CD4-positive, alpha-beta T cell (primary cell): ENCODE results near the gene EXOC1. TPM values are rescaled to one million over a fixed set of nuclear protein-coding genes. Genes with fewer than 3 reads are reported as not detected.

ENCODE experiments used
- ATAC-seq: fragments of 200-7000 bp; cut with Tn5 transposase; one replicate; pipeline ENCODE4 v1.10.0; 2022; ENCODE audit warnings: mild to moderate bottlenecking; ENCODE audit not compliant: poor library complexity
- CTCF ChIA-PET: fragments of 350-600 bp; sonication (Branson Sonifier 250); formaldehyde crosslinking; loops from one replicate; lab custom pipeline; 2021; ENCODE audit warnings: antibody characterized with exemption, inconsistent platforms; lab: Charles Lee
- POLR2A ChIA-PET: fragments of 350-600 bp; sonication (Branson Sonifier 250); formaldehyde crosslinking; loops from one replicate; lab custom pipeline; 2021; ENCODE audit warnings: antibody characterized with exemption, inconsistent platforms; lab: Charles Lee
- DNase-seq, 14 experiments: peaks; one replicate each; pipeline ENCODE4 v3.0.0-alpha.2; 2013 to 2020; ENCODE audit warnings: mixed read lengths in 2 of 14
- H3K27ac ChIP-seq, 2 donors: one replicate each; pipeline versions ENCODE4 v1.5.1 to v1.7.0; 2013; ENCODE audit warnings: low read length in 2 of 2, low read depth in 1 of 2, mild to moderate bottlenecking in 1 of 2
- H3K27me3 ChIP-seq, 2 experiments: 1 replicate in 1 of 2; 2 replicates in 1 of 2; pipeline versions ENCODE4 v1.6.1 to v1.7.0; 2013; ENCODE audit warnings: low read length in 2 of 2, control low read depth in 1 of 2, mild to moderate bottlenecking in 1 of 2, moderate library complexity in 1 of 2; ENCODE audit not compliant: insufficient read depth in 2 of 2, control insufficient read depth in 1 of 2
- H3K36me3 ChIP-seq: one replicate; pipeline ENCODE4 v1.6.1; 2013; ENCODE audit warnings: low read length, control low read depth; ENCODE audit not compliant: insufficient read depth
- H3K4me1 ChIP-seq: one replicate; pipeline ENCODE4 v1.6.1; 2013; ENCODE audit warnings: low read length, control low read depth; ENCODE audit not compliant: insufficient read depth
- H3K4me3 ChIP-seq: one replicate; pipeline ENCODE4 v1.5.1; 2013; ENCODE audit warnings: mild to moderate bottlenecking, low read length, moderate library complexity
- H3K9me3 ChIP-seq, 2 experiments: 1 replicate in 1 of 2; 2 replicates in 1 of 2; pipeline versions ENCODE4 v1.6.1 to v1.7.0; 2013; ENCODE audit warnings: low read length in 2 of 2, mild to moderate bottlenecking in 2 of 2, control low read depth in 1 of 2, moderate library complexity in 1 of 2; ENCODE audit not compliant: control insufficient read depth in 1 of 2, insufficient read depth in 1 of 2
- H3K27ac Mint-ChIP-seq: one replicate; pipeline ENCODE4 v1.8.0; 2020; ENCODE audit warnings: mixed read lengths
- H3K27me3 Mint-ChIP-seq: one replicate; pipeline ENCODE4 v1.8.0; 2021; ENCODE audit warnings: mixed read lengths
- H3K36me3 Mint-ChIP-seq: one replicate; pipeline ENCODE4 v1.8.0; 2021; ENCODE audit warnings: low read depth, mixed read lengths
- H3K4me1 Mint-ChIP-seq: one replicate; pipeline ENCODE4 v1.8.0; 2021; ENCODE audit warnings: low read depth, mixed read lengths
- H3K4me3 Mint-ChIP-seq: one replicate; pipeline ENCODE4 v1.8.0; 2020; ENCODE audit warnings: mild to moderate bottlenecking, mixed read lengths
- H3K9me3 Mint-ChIP-seq: one replicate; pipeline ENCODE4 v1.8.0; 2020; ENCODE audit warnings: mixed read lengths
- CTCF ChIP-seq: fragments of 200-600 bp; IDR thresholded peaks from one replicate; pipeline ENCODE4 v1.8.0; 2022; ENCODE audit warnings: antibody characterized with exemption, mild to moderate bottlenecking
- intact Hi-C, 2 experiments: fragments of 100-400 bp; cut with DNase I in 1 of 2; cut with micrococcal nuclease in 1 of 2; formaldehyde crosslinking; loops; one replicate each; pipeline versions ENCODE4 v1.15.1 to v1.9.0; 2023 to 2025; cut with DNase I, micrococcal nuclease
- total RNA-seq, 174 experiments: library from RNA in 2 of 174; stranded (reverse) in 2 of 174; gene quantifications; one replicate each; pipeline ENCODE4 v1.2.3 and lab custom pipeline; 2021 to 2026

The EXOC1 gene
- total RNA-seq, 2 experiments from 2014 or later = 15.2 to 15.7 TPM

- ATAC-seq (no peak), DNase-seq (no peak)
- Mint-ChIP-seq H3K36me3 (peaks cover 10% of the 10 kb centered on the region), H3K27me3 (no peaks in the 10 kb centered on the region), H3K27ac (no peak overlapping the region), H3K4me3 (no peak overlapping the region), H3K4me1 (peaks cover 28% of the 10 kb centered on the region), H3K9me3 (no peaks in the 10 kb centered on the region)
- intact Hi-C loops = loop anchor here (5.0 to 10.0 kb wide), 7 partner anchors 302 to 1125 kb away; partner anchors contain the start of genes CLOCK (in 2 of the 2), NOA1 (in 1 of the 2), PAICS (in 1 of the 2) and POLR2B (in 1 of the 2)
- ChIA-PET POLR2A (no interaction called here), CTCF (interaction anchor here (1.6 kb wide), 1 partner anchor 19 kb away, joined by 3 read pairs; no protein-coding TSS in a partner anchor)
- no peak for TF ChIP-seq CTCF
- Histone ChIP-seq H3K4me1 (peaks cover 21% of the 10 kb centered on the region), H3K9me3 (no peaks in the 10 kb centered on the region), H3K27ac (no peak overlapping the region), H3K4me3 (no peak overlapping the region), H3K27me3 (no peaks in the 10 kb centered on the region), H3K36me3 (no peaks in the 10 kb centered on the region)
Observed at GRCh38 chr4:55849724-55850123, 3.7 kb upstream of the EXOC1 start.

- no peak for TF ChIP-seq CTCF
- Histone ChIP-seq H3K27me3 (no peaks in the 10 kb centered on the region), H3K4me3 (peak overlapping the region; percentile 6), H3K36me3 (no peaks in the 10 kb centered on the region), H3K9me3 (no peaks in the 10 kb centered on the region), H3K27ac (peak overlapping the region in 1 of 2 donors; percentile 51), H3K4me1 (peaks cover 28% of the 10 kb centered on the region)
- Mint-ChIP-seq H3K4me3 (no peak overlapping the region), H3K9me3 (no peaks in the 10 kb centered on the region), H3K27me3 (no peaks in the 10 kb centered on the region), H3K27ac (peak overlapping the region; percentile 60), H3K36me3 (peaks cover 10% of the 10 kb centered on the region), H3K4me1 (peaks cover 28% of the 10 kb centered on the region)
- DNase-seq (peak in 8 of 14 experiments; percentile 12 to 60 (median 31)), ATAC-seq (peak; percentile 23)
- CTCF ChIA-PET = interaction anchor here (1.3 to 1.5 kb wide), 2 partner anchors 15 to 96 kb away, joined by 4 to 5 read pairs; partner anchors contain the start of gene CEP135
- intact Hi-C loops = loop anchor here (2.0 to 10.0 kb wide), 8 partner anchors 97 to 1123 kb away; partner anchors contain the start of genes CLOCK (in 2 of the 2), CEP135 (in 1 of the 2), NOA1 (in 1 of the 2) and PAICS (in 1 of the 2)
- POLR2A ChIA-PET = interaction anchor here (0.9 to 1.0 kb wide), 2 partner anchors 96 to 1057 kb away, joined by 3 to 4 read pairs; partner anchors contain the start of gene CEP135
Observed at GRCh38 chr4:55851885-55852284, 1.6 kb upstream of the EXOC1 start.

- H3K27ac Mint-ChIP-seq = no peak overlapping the region
- ChIA-PET CTCF (interaction anchor here (1.2 to 1.6 kb wide), 3 partner anchors 11 to 94 kb away, joined by 3 to 7 read pairs (median 5); no protein-coding TSS in a partner anchor), POLR2A (interaction anchor here (0.9 to 1.7 kb wide), 5 partner anchors 10 to 1124 kb away, joined by 3 to 11 read pairs (median 3); partner anchors contain the start of genes AASDH and CEP135)
- DNase-seq (peak in 2 of 14 experiments; percentile 17 to 21), ATAC-seq (no peak)
- H3K27ac ChIP-seq = peak overlapping the region in 1 of 2 donors; percentile 86
- H3K36me3 ChIP-seq = no peaks in the 10 kb centered on the region
- H3K9me3 ChIP-seq = peaks cover 0 to 5% of the 10 kb centered on the region in 2 experiments
- peak overlapping the region; percentile 96 for H3K4me3 ChIP-seq
- H3K27me3 Mint-ChIP-seq = no peaks in the 10 kb centered on the region
- H3K36me3 Mint-ChIP-seq = peaks cover 28% of the 10 kb centered on the region
- no peak overlapping the region for H3K4me3 Mint-ChIP-seq
- TF ChIP-seq CTCF = no peak
- peaks cover 28% of the 10 kb centered on the region for H3K4me1 ChIP-seq
- no peaks in the 10 kb centered on the region for H3K9me3 Mint-ChIP-seq
- peaks cover 33% of the 10 kb centered on the region for H3K4me1 Mint-ChIP-seq
- intact Hi-C loops = loop anchor here (2.0 to 10.0 kb wide), 9 partner anchors 95 to 1121 kb away; partner anchors contain the start of genes CLOCK (in 2 of the 2), CEP135 (in 1 of the 2), NOA1 (in 1 of the 2) and PAICS (in 1 of the 2)
- no peaks in the 10 kb centered on the region for H3K27me3 ChIP-seq
Observed at GRCh38 chr4:55854129-55854528, 681 bp downstream of the EXOC1 start.
